Stimulated activated CD8-positive, alpha-beta memory T cell treated with anti-CD3 and anti-CD28 coated beads, Interleukin-15, amount 100 ng/mL, for 4 hours (primary cell): Measurements from ENCODE around the gene ENPP1.
"Not testable (repeated sequence)": the region's sequence is repeated elsewhere in the genome, so short reads cannot be mapped to it uniquely, and the experiment has no call there.

ENCODE experiments used
- DNase-seq, 2 donors: peaks; one replicate each; pipeline ENCODE4 v3.0.0-alpha.2; 2020; ENCODE audit warnings: low read depth in 2 of 2

ENPP1 gene

DNA sequence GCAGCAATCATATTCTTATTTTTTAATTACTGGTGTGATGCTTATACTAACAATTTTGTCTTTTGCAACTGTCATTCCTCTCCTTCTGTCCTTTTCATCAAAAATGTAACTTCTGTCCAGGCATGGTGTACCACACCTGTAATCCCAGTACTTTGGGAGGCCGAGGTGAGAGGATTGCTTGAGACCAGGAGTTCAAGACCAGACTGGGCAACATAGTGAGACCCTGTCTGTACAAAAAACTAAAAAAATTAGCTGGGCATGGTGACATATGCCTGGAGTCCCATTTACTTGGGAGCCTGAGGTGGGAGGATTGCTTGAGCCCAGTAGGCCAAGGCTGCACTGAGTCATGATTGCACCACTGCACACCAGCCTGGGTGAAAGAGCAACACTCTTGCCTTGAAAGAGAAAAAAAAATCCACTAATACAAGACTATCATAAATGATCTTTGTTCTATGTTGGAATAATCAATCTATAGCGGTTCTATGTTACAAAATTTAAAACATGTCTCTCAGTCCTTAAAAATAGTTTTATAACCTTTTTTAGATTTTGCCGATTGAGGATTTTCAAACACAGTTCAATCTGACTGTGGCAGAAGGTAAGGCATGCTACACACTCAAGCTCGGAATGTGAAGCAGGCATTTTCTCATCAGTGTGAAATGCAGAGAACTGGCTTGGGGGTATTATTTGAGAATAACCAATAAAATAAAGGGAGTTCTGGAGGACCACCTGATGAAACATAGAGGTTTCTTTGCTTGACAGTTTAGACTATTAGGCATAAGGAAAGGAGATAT, 70.4 kb downstream of the ENPP1 start:
- DNase-seq: no peak

DNA sequence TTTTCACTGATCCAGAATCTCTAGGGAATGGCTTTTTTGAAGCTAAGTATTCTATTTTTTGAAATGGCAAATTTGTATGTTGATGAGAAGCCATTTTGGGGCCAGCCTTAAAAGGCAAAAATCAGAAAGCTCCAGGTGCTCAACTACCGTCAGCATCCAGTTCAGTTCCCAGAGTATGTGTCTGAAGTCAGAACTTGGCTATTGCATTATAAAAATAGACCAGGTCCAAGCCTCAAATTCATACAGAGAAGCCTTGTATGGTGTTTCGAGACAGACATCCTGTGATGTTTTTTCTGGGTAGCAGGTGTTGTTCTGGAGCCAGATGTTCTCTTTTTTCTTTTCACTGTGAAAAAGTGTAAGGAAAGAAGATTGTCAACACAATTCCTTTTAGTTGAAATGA, 75.2 kb downstream of the ENPP1 start:
- no peak for DNase-seq

DNA sequence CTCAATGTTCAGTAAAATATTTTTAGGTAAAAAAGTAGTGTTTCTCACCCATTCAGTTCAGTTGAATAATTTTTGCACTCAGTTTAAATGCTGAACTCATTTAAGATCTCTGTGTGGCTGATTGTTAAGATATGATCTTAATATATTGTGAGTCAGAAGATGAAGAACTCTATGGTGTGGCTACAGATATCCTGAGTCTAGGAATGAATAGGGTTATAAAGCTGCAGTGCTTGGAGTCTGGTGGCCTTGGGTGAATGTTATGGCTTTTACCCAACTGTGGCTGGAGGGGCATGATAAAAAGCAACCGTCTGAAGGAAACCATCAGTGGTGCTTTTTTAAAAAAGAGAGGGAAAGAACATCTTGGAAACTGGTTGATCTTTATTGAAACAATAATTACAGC, 77.4 kb downstream of the ENPP1 start:
- no peak for DNase-seq

DNA sequence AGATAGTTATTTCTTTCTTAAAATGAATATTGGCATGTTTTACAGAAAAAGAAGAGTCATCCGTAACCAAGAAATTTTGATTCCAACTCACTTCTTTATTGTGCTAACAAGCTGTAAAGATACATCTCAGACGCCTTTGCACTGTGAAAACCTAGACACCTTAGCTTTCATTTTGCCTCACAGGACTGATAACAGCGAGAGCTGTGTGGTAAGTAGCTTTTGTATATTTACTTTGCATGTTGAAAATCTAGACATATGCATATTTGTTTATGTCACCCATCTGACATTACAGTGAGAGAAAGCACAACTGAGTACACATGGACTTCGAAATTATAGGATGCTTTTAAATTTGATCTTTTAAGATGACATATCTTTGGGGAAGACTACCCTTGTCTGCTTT, 78.7 kb downstream of the ENPP1 start:
- DNase-seq: no peak

DNA sequence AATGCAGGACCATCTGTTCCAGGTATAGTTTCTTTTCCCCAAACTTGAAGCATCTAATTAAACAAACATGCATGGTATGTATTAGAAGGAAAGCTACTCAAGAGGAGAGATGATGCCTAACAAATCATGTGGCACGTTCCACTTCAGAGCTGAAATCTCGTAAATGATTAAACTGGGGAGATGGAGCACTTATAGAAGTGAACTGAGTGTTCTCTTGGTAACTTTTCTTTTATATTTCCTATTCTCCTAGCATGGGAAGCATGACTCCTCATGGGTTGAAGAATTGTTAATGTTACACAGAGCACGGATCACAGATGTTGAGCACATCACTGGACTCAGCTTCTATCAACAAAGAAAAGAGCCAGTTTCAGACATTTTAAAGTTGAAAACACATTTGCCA, 82.3 kb downstream of the ENPP1 start:
- no peak for DNase-seq

DNA sequence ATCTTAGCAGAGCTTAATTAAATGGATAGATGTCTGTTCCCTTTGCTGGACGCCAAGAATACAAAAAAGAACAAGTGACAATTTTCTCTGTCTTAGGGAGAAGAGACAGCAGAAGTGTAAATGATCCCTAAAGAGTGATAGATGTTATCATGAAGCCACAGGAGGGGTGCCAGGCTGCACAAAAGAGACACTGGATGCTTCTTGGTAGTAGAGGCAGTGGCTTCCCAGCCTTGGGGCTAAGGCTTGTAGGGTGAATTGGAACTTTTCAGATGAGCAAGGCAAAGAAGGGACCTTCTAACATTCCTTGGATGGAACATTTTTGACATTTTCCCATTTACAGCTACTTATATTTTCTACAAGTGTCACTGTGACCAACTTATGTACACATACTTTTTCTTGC, 85.4 kb downstream of the ENPP1 start:
- DNase-seq: no peak

DNA sequence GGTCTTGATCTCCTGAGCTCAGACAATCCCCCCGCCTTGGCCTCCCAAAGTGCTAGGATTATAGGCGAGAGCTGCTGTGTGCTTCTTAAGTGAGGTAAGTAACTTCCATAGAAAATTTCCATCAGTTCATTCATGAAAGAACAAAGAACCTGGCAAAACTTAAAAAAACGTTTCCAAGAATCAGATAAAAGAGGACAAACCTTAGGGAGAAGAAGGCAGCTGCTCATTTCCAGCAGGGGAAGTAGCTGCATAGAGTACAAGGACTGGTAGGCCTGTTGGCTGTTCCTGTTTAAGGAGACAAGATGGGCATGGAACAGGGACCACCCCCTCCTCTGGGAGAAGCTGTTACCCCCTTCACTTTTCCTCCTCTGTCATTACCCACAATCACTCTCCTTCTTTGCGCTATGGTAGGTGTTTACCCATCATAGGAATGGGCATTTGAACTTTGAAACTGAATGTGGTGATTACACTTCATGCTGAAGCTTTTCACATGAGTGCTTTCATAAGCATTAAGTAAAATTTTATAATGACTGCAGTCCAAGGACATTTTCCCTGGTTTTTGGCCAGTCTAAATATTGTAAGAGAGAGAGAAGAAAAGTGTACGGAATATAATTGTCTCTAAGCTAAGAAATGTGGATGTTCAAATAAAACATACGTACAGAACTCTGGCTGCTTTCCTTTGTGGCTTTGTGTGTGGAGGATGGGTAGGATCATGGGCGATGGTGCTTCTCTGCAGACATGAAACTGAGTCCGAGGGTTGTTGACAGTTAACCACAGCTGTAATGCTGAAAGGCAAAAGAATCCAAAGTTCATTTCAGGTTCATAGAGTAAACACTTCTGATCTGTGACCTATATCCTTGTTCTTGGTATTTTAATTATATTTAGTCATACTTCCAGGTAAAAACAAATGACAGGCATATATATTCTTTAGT, 86.9 kb downstream of the ENPP1 start:
- DNase-seq: no peak

DNA sequence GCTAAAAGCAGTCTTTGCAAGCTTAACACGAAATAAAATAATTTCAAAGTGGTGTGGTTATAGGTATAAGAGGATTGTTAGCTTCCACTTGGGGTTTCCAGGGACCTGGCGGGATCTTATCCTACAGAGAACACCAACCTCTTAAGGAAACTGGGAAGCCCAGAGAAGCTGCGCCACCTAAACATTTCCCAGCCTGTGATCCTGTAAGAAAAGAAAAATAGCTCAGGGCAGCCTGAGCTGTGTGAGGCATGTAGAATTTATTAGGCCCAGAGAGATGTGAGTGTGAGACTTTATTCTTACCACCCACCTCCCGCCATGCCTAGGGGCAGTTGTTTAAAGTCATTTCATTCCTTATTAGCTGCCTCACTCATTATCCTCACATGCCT, 89.2 kb downstream of the ENPP1 start:
- no peak for DNase-seq

DNA sequence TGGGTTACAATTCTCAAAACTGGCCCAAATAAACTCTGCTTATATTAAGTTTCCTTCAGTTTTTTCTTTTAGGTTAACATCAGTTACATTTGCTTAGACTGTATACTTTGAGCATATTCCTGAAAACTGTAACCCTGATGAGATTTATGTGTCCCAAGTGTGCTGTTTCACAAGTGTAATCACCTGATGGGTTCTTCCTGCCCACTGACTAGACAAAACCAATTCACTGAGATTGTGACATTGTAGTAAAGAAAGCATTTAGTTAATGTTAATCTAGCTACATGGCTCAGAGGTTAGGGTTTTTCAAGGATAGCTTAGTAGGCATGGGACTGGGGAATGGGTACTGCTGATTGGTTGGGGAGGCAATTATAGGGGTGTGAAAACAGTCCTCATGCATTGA, 89.8 kb downstream of the ENPP1 start:
- DNase-seq: no peak

DNA sequence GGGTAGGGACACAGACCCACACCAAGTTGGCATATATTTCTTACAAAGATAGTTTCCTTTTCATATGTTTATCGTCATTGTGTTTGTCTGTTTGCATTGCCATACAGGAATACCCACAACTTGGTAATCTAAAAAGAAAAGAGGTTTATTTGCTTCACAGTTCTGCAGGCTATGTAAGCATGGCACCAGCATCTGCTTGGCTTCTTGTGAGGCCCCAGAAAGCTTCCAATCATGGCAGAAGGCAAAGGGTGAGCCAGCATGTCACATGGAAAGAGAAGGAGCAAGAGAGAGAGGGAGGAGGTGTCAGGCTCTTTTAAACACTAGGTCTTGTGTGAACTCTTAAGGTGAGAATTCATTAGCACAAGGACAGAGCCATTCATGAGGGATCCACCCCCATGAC, 90.9 kb downstream of the ENPP1 start:
- no peak for DNase-seq

DNA sequence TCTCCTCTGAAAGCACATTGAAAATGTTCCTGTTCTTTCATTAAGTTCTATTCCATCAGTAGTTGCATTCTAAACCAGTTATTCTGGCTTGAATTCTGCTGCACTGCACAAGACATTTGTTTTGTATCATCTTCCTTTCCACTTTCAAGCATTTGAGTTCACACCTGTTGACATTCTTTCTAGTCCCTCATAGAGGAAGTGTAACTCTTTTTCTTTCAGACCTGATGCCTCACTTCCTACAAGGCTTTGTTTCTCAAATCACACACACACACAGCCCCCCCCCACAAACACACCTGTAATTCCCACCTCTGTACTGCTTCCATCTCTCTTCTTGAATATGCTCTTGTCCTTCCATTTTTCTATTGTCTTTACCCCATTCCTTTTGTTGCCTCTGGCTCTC, 92.4 kb downstream of the ENPP1 start:
- no peak for DNase-seq

DNA sequence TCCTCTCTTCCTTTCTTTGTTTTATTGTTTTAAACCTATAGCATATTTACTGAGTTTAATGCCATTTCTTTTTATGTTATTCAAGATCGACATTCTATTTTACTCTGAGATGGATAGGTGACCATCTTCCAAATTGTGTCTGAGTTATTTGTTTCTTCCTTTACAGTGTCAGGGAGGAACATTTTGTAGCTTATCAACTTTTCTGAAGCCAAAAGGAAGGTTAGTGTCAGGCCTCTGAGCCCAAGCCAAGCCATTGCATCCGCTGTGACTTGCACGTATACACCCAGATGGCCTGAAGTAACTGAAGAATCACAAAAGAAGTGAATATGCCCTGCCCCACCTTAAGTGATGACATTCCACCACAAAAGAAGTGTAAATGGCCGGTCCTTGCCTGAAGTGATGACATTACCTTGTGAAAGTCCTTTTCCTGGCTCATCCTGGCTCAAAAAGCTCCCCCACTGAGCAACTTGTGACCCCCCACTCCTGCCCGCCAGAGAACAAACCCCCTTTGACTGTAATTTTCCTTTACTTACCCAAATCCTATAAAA, 93.6 kb downstream of the ENPP1 start:
- not testable (repeated sequence) for DNase-seq

DNA sequence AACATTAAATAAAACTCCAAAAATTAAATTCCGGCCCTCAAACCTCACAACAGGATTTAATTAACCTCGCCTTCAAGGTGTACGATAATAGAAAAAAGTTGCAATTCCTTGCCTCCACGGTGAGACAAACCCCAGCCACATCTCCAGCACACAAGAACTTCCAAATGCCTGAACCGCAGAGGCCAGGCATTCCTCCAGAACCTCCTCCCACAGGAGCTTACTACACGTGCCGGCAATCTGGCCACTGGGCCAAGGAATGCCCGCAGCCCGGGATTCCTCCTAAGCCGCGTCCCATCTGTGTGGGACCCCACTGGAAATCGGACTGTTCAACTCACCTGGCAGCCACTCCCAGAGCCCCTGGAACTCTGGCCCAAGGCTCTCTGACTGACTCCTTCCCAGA, 95.9 kb downstream of the ENPP1 start:
- DNase-seq: not testable (repeated sequence)

DNA sequence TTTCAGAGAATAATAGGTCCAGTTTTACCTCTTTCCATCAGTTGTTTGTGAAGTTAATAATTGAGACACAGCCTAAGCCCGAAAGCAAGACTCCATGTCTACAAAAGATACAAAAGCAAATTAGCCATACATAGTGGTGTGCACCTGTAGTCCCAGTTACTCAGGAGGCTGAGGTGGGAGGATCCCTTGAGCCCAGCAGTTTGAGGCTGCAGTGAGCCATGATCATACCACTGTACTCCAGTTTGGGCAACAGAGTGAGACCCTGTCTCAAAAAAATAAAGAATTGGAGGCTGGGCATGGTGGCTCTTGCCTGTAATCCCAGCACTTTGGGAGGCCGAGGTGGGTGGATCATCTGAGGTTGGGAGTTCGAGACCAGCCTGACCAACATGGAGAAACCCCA, 101.0 kb downstream of the ENPP1 start:
- DNase-seq: not testable (repeated sequence)

DNA sequence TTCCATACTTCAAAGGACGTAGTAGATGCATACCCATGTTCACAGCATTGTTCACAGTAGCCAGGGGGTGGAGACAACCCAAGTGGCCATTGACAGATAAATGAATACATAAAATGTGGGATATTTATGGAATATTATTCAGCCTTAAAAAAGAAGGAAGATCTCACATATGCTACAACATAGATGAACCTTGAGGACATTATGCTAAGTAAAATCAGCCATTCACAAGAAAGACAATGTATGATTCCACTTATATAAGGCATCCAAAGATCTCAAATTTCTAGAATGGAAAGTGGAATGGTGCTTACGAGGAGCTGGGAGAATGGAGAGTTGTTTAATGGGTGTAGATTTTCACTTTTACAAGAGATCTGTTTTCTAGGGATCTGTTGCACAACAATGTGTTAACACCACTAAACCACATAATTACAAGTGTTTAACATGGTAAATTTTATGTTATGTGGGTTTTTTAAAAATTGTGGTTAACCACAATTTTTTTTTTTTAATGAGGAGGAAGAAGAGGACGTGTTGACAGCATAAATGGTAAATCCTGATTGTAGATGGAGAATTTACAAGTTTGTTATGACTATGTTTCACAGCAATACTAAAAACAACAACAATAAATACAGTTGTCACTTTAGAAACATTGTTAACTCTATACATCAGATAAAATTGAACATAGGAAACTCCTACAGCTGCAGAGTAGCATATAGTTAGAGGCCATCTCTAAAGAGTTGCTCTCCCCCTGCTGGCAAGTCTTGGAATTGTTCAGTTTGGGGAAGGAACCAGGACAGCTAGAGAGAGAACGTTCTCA, 101.8 kb downstream of the ENPP1 start:
- DNase-seq: peak in 1 of 2 donors; percentile 24

DNA sequence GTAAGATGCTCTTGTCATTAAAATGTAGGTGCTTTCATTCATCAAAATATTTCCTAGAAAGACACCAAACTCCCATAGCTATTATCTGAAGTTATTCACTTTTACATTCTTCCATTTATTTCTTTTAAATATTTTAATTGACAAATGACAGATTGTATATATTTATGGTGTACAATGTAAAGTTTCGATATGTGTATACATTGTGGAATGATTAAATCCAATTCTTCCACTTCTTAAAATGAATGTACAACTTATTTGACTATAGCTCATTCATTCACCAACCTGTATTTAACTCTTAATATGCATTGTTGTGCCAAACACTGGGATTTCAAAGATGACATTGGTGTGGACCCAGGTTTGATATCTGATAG, 102.4 kb downstream of the ENPP1 start:
- DNase-seq: no peak

DNA sequence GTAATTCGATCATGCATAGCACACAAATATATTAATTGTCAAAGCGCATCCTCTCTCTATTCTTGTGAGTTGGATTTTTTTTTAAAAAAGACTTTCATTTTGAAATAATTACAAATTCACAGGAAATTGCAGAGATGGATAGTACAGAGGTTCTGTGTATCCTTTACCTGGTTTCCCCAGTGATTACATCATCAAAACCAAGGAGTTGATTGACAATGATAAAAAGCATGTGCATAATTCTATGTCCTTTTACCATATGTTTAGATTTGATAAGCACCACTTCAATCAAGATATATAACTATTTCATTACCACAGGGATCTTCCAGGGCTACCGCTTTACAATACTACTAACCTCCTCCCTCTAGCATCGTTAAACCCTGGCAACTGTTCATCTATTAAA, 103.1 kb downstream of the ENPP1 start:
- DNase-seq: no peak

DNA sequence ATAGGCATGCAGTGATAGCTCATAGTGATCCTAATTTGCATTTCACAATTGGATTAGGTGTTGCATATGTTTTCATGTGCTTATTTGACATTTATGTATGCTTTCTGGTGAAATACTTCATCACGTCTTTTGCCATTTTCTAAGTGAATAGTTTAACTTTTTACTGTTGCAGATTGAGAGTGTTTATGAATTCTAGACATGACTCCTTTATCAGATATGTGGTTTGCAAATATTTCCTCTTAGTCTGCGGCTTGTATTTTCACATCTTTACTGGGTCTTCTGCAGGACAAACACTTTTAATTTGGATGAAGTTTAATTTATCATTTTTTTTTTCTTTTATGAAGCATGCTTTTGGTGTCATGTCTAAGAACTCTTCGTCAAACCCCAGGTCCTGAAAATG, 104.1 kb downstream of the ENPP1 start:
- DNase-seq: no peak

DNA sequence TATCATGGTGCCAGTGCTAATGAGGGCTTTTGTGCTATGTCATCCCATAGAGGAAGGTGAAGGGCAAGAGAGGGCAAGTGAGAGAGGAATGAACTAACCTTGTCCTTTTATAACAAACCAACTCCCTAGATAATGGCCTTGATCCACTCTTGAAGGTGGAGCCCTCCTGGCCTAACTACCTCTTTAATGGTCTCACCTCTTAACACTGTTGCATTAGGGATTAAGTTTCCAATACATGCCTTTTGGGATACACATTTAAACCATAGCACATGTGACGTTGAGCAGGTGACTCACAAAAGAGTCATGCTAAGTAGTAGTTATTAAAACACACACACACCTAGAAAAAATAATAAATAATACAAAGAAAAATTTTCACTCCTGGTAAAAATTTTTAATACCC, 106.4 kb downstream of the ENPP1 start:
- no peak for DNase-seq

DNA sequence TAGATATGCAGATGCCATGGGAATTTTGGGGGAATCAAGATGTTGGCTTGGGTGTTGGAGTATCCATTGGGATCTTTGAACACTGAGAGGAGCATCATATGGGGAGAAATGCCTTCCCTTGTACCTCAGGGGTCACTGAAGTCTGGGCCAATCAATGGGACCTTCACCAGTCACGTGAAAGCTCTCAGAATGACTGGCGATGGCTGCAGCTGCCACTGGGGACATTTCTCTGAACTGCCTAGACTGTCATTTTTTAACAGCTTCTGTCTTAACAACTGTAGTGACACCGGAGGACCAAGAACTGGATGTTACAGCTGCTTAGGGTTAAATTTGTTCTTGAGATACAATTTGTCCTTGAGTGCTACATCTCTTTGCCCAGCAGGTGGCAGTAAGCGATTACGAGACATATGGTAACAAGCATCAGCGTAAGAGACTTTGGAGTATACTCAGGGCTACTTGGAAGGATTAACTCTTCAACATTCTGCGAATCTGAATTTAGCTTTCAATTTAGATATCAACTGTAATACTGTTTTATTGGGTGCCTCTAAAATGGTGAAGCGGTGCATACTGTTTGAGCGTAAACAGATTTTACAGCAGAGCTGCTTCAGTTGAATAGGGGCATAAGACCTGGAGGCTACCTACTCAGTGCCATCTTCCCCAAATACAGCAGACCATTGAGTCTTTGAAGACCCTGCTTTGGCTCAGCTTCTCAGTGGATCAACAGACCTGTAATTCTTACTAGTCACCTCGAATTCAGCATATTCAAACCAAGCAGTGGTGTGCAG, 107.3 kb downstream of the ENPP1 start:
- DNase-seq: peak in 1 of 2 donors; percentile 10
